GM21447 (cell line): ENCODE measurements around the gene DRD5.
"Not testable (repeated sequence)": the region's sequence is repeated elsewhere in the genome, so short reads cannot be mapped to it uniquely, and the experiment has no call there.

Experiments used
- ATAC-seq: cut with Tn5 transposase; IDR thresholded peaks from one replicate; pipeline ENCODE4 v1.9.1; 2021; ENCODE audit not compliant: unreplicated experiment

DRD5 gene

DNA sequence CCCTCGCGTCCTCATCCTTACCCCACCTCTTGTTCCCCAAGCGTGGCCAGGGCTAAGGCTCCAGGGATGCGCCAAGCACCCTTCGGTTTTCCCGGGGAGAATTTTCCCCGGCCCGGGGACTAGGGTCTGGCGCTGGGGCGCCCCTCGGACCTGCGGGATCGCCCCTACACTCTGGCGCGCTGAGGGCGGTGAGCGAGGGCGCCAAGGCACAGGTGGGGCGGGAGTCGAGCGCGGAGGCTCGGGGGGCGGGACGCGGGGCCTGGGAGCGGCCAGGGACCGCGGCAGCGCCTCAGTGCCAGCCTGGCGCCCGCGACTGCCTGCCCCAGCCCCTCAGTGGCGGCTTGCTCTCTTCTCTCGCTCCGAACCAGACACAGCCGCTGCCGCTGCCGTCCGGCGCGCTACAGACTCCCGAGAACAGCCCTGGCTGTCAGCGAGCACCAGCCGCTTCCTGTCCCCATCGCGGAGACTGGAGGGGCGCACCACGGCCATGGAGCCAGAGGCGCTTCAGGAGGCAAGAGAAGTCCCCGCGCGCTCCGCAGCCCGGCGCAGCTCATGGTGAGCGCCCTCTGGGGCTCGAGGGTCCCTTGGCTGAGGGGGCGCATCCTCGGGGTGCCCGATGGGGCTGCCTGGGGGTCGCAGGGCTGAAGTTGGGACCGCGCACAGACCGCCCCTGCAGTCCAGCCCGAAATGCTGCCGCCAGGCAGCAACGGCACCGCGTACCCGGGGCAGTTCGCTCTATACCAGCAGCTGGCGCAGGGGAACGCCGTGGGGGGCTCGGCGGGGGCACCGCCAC lies at the start of gene DRD5:
DRD5 (plus strand) TSS at position 292 of the 793 bp plus-strand sequence; CDS start at position 688, 396 bp downstream.
- no peak for ATAC-seq

DNA sequence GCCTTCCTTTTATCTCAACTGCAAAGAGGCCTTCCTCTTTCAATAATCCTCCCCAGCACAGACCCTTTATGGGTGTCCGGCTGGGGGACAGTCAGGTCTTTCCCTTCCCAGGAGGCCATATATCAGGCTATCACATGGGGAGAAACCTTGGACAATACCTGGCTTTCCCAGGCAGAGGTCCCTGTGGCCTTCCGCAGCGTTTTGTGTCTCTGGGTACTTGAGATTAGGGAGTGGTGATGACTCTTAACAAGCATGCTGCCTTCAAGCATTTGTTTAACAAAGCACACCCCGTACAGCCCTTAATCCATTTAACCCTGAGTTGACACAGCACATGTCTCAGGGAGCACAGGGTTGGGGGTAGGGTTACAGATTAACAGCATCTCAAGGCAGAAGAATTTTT lies 49.2 kb upstream of the DRD5 start:
- ATAC-seq = not testable (repeated sequence)

DNA sequence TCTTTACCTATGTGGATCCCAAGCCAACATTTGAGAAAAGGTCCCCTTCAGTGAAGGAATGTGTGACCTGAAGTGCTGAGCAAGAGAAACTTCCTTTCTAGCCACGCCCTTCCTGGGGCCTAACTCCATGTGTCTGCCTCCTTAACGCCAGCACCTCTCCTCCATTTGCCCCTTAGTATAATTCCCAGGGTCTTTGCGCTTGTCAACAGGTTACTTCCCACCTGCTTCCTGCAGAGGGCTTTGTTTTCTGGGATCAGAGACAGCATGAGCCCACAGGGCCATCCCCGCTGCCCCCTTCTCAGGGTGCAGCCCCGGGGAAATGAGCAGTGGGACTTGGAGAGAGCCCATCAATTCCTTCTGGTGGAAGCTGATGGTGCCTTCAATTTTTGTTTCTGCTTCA lies 45.9 kb upstream of the DRD5 start:
- ATAC-seq = no peak

DNA sequence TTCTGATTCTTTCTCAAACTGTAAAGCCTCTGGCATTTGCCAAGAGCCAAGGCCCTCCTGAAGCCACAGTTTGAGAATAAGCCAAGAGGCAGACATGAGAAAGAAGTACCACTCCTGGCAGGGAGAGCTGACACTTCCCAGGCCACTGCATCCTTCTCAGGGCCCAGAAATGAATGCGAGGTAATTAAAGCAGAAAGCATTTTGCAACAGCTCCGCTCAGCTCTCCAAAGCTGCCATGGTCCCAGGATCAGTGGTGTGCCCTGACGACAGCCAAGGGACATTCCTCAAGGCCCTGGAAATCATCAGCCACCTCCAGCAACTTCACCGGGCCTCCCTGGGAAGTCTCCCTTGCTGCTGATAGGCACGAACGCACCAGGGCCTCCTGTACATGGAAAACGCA lies 44.2 kb upstream of the DRD5 start:
- not testable (repeated sequence) for ATAC-seq

DNA sequence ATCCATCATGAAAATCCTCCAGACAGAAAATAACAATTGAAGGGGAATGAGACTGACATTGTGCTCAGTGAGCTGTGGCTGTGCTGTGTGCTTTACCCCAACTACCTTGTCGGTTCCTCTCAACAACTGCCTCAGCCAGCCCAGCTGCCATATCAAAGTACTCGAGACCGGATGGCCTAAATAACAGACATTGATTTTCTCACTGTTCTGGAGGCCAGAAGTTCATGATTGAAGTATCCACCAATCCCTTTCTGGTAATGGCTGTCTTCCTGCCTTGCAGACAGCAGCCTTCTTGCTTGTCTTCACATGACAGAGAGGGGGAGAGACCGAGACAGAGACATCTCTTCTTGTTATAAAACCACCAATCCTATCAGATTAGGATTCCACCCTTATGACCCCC lies 37.6 kb upstream of the DRD5 start:
- not testable (repeated sequence) for ATAC-seq

DNA sequence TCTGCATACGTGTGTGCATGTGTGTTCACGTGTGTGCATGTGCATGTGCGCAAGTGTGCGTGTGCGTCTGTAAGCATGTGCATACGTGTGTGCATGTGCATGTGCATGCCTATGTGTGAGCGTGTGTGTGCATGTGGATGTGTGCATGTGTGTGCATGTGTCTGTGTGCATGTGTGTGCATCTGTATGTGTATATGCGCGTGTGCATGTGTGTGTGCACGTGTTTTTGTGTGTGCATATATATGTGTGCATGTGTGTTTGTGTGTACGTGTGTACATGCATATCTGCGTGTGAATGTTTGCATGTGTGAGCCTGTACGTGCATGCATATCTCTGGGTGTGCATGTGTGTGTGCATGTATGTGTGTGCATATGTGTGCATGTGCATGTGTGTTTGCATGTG lies 35.7 kb upstream of the DRD5 start:
- ATAC-seq = no peak

DNA sequence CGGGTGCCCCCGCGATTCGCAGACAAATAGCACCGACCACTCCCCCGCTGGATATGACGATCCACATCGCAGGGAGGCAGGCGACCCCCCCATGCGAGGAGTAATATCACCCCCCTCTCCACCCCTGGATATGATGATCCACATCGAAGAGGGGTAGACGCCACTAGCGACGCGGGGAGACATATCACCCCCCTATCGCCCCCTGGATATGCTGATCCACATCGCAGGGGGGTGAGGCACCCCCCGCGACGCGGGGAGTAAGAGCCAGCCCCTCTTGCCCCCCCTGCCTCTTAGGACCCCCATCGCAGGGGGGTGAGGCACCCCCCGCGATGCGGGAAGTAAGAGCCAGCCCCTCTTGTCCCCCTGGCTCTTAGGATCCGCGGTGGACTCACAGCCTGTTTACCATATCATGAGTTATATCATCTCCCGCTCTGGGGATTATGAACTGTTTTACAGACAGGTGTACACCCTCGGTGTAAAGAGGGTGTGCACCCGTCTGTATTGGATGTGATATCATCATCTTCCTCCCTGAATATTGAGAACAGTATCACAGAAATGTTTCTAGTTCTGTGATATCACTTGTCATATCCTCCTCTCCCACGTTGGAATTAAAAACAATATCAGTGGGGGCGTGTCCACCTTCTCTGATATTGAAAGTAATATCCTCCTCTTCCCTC lies 22.7 kb upstream of the DRD5 start:
- ATAC-seq = no peak

DNA sequence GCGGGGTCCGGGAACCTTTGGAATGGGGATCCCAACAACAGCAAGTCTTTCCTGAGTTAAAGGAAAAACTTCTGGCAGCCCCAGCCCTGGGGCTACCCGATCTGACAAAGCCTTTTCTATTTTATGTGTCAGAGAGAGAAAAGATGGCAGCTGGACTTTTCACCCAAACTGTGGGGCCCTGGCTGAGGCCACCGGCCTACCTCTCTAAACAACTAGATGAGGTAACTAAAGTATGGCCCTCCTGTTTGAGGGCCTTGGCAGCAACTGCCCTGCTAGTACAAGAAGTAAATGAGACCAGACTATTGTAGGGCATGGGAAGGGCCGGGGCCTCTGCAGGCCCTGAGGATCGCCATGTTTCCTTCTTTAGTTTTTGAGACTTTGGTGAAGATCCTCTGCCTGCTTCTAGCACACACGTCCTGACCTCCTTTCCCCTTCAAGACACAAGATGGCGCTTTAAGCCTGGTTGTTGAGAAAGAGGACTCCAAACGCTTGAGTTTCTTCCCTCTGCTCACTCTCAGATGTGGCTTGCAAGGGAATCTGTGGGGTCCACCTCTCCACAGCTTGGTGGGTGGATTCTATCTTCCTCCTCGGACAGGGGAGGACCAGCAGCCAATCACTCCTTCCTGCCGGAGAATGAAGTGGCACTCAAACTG lies 18.5 kb upstream of the DRD5 start:
- no peak for ATAC-seq

DNA sequence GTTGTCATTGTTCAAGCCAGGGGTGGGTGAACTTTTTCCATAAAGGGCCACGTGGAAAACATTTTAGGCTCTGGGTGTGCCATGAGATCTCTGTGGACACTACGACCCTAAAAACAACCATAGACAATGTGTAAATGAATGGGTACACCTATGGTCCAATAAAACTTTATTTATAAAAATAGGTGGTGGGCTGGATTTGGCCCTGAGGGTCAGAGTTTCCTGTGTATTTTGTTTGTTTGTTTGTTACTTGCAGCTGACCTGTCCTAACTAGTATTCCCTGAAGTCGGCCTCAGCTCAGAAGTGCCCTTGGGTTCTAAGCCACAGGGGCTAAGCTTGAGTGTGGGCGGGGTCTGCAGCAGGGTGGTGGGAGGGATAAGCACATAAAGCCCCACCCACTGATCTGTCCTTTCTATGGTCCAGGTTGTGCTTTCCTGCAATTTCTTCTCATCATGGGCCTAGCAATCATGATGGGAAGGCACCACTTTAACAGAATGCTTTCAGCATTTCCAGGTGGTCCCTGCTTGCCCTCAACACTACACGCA lies 17.2 kb upstream of the DRD5 start:
- ATAC-seq = no peak

DNA sequence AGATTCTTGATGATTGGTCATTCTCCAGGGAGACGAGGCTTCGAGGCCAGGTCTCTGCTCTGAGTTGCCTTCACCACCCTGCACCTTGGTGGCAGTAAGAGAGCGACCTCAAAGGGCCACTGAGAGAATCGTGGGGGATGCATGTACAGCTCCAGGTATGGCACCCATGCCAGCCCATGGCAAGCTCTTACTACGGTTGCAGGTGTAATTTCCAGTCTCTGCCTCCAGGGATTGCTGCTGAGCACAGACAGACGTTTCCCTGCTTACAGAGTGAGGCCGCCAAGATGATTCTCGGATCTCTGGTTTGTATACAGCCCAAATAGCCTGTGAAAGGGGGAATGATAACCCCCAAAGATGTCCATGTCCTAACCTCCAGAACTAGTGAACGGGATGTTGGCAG lies 16.3 kb upstream of the DRD5 start:
- no peak for ATAC-seq

DNA sequence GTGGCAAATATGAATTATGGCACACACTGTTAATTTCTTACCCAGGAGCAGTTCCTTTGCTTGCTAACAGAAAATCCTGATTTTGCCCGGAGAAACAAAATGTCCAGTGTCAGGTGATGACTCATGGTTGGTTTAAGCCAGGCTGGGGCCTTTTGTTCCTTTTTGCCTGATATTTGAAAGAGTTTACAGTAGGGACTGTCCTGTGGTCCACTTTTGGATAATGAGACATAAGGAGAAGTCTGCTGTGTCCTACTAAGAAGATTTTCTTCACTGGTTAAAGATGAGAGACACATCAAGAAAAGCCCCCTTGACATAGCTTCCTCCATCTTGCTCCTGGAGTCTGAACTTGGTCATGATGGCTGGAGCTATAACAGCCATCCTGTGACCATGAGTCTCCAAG lies 12.1 kb upstream of the DRD5 start:
- no peak for ATAC-seq

DNA sequence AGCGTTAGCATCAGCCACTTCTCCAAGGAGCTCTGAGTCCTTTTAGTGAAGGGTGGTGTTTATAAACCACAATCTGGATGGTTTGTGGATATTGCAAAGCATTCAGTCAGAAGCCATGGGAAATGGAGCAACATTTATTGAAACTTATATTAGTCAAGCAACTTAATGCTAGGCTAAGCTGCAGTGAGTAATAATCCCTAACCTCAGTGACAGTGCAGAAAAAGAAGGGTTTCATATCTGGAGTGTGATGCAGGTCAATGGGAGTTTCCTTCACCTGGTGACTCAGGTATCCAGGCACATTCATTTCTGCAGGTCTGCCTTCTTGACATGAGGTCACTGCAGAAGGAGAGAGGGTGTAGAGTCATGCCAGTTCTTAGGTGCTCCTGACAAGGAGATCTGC lies 10.4 kb upstream of the DRD5 start:
- no peak for ATAC-seq

DNA sequence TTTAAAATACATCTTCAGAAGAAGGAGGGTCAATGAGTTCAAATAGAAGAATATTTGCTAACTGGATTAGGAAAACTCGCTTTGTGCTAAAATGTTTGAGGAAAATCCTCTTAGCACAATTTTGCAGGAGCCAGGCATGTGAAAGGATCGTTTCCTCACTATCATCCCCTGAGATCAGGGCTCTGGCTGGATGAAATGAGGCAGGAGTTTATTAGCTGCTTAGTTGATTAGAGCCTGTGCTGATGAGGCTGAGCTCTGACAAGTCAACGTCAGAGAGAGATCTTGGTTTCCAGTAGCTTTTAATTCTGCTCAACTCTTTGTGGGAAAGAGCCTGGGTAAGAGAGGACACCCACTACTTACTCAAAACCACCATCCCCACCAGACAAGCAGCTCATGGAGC lies 8.0 kb upstream of the DRD5 start:
- no peak for ATAC-seq

DNA sequence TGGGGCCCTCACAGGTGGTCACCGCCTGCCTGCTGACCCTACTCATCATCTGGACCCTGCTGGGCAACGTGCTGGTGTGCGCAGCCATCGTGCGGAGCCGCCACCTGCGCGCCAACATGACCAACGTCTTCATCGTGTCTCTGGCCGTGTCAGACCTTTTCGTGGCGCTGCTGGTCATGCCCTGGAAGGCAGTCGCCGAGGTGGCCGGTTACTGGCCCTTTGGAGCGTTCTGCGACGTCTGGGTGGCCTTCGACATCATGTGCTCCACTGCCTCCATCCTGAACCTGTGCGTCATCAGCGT lies 652 bp downstream of the DRD5 start:
- ATAC-seq = no peak

DNA sequence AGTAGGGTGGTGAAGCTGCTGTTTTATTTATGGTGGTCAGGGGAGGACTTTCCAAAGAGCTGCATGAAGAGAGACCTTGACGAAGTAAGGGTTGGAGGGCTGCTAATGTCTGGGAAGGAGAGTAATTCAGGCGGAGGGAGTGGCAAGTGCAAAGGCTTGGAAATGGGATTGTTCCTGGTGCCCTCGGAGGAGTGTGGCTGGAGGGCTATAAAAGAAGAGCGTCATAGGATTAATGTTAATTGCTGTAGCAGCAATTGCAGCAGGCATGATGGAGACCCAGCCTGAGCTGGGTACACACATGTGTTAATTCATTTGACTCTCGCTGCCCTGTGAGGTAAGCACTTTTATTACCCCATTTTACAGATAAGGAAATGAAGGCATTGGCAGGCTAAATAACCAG lies 4.5 kb downstream of the DRD5 start:
- not testable (repeated sequence) for ATAC-seq

DNA sequence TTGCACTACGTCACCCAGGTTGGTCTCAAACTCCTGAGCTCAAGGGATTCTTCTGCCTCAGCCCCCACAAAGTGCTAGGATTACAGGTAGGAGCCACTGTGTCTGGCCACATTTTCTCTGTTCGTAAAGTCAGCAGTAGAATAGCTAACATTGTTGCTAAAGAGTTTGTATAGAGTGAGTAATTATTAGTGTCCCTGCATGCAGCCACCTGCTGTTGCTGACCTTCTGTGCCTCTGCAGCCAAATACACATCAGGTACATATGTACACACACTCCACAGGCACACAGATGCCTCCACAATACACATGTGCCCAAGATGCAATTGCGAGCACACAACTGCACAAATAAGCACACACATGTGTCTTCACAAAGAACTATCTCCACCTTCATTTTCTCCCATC lies 10.9 kb downstream of the DRD5 start:
- no peak for ATAC-seq

DNA sequence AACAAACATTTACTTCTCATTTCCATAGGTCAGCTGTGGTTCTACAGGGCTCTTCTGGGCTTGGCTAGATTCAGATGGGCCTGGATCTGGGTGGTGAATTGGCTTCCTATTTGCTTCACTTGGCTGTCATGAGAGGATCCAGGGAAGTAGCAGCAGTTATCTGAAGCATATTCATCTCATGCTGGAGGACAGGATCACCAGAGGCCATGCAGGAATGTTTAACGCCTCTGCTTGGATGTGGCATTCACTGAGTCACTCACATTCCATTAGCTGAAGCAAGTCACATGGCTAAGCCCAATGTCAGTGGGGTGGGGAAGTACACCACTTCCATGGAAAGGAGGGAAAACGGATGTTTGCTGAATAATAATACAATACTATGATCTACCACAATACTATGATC lies 15.2 kb downstream of the DRD5 start:
- not testable (repeated sequence) for ATAC-seq

DNA sequence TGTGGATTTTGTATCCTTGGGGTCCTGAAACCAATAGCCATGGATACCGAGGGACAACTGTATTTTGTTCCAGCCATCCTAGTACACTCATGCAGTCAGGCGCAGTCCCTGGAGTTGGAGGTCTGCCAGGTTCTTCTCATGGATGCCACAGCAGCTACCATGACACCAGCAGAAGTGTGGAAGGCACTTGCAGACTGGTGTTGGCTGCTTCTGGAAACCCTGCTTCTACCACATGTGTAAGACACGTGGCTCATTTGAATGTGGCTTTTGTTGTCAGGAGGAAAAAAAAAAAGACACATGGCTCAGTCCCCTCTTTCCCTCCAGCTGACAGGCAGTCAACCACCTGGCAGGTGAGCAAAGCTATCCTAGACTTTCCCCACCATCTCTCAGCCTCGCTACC lies 19.4 kb downstream of the DRD5 start:
- ATAC-seq = no peak

DNA sequence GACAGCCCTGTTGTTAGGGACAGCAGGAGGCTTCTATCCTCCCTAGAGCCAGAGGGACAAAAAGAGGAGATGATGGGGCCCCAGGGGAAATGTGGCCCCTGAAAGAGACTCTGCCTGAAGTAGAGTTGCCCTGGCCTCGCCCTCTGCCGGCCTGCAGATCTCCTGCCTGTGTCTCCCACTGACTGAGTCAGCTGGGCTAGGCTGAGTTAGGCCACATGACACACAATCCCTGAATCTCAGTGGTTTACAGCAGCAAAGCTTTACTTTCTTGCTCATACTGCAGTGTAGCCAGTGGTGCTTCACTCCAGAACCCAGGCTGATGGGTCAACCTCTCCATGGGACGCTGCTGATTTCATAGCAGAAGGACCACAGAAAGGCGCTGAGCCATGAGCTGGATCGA lies 23.5 kb downstream of the DRD5 start:
- ATAC-seq = no peak

DNA sequence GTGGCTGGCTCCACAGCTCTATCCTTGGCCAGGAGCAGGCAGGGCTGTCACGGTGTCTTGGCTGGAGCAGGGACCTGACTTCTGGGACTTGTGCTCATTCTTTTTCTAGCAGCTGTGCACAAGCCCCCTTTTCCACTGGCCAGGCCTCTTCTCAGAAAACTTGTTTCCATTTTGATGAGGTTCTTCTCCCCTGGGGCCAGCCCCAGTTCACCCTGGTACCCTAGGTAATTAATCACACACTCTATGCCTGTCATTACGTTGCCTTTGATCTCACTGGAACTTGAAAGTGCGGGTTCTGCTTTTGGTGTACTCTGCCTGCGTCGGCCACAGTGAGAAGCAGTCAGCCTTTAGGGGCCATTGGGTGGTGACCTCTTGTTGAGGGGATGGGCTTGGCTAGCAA lies 26.6 kb downstream of the DRD5 start:
- no peak for ATAC-seq

DNA sequence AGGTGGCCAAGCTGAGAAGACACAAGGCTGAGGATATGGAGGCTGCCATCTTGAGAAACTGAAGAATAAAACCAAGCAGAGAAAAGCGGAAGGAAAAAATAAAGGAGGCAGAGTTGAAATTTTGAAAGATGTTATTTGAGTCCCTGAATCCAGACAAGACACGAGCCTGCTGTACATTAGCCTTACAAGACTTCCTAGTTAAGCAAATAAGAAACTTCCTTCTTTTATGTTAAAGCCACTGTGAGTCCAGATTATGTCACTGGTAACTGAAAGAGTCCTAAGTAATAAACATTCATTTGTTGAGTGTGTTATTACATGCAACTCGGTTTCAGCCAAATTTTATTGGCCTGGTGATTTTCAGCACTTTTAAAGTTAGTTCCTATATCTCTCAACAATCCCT lies 30.4 kb downstream of the DRD5 start:
- ATAC-seq = no peak
